GM23248 (cell line): Measurements from ENCODE around the gene TSPAN4.

Experiments
- EZH2 ChIP-seq: fragments of 200-600 bp; sonication (generic); IDR thresholded peaks from 2 replicates; pipeline ENCODE4 v1.6.1; 2018; ENCODE audit warnings: antibody characterized with exemption, mild to moderate bottlenecking; ENCODE audit not compliant: insufficient read depth, poor library complexity, severe bottlenecking
- EZH2phosphoT487 ChIP-seq: fragments of 200-600 bp; sonication (generic); IDR thresholded peaks from 2 replicates; pipeline ENCODE4 v1.6.1; 2018; ENCODE audit warnings: antibody characterized with exemption, moderate library complexity, mild to moderate bottlenecking, low read depth; ENCODE audit not compliant: insufficient read depth

GRCh38 chr11:808427-809286 is 34.0 kb upstream of the TSPAN4 start:
- TF ChIP-seq EZH2 (no peak), EZH2phosphoT487 (no peak)
